Thyroid gland (tissue), 4 donors: Measurements from ENCODE around the gene ZCCHC18.

ENCODE experiments used
- POLR2A ChIP-seq, 2 donors: fragments of 450-650 bp; IDR thresholded peaks; one replicate each; pipeline ENCODE4 v1.6.1; 2017; ENCODE audit warnings: antibody characterized with exemption in 2 of 2, mild to moderate bottlenecking in 2 of 2, moderate library complexity in 1 of 2
- TF ChIP-seq, protein P1 (sequence below), 6 experiments: fragments of 200-600 bp in 3 of 6; fragments of 450-650 bp in 3 of 6; sonication (generic) in 3 of 6; IDR thresholded peaks; one replicate each; pipeline ENCODE4 v1.5.1; 2016 to 2019; ENCODE audit warnings: antibody characterized with exemption in 6 of 6, mild to moderate bottlenecking in 2 of 6, inconsistent platforms in 1 of 6, moderate library complexity in 1 of 6

DNA sequence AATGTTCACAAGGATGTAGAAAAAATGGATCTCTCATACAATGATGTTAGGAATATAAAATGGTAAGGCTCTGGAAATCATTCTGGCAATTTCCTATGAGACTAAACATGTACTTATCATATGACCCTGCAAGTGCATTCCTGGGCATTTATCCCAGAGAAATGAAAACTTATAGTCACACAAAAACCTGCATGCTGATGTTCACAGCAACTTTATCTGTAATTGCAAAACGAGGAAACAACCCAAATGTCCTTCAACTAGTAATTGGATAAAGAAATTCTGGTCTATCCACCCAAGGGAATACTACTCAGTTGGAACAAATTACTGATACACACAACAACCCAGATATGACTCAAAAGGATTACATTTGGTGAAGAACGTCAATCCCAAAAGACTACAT lies 14.5 kb downstream of the ZCCHC18 start:
- TF ChIP-seq POLR2A (IDR thresholded peaks at IDR 0.05): no peak
- TF ChIP-seq, protein P1, sequence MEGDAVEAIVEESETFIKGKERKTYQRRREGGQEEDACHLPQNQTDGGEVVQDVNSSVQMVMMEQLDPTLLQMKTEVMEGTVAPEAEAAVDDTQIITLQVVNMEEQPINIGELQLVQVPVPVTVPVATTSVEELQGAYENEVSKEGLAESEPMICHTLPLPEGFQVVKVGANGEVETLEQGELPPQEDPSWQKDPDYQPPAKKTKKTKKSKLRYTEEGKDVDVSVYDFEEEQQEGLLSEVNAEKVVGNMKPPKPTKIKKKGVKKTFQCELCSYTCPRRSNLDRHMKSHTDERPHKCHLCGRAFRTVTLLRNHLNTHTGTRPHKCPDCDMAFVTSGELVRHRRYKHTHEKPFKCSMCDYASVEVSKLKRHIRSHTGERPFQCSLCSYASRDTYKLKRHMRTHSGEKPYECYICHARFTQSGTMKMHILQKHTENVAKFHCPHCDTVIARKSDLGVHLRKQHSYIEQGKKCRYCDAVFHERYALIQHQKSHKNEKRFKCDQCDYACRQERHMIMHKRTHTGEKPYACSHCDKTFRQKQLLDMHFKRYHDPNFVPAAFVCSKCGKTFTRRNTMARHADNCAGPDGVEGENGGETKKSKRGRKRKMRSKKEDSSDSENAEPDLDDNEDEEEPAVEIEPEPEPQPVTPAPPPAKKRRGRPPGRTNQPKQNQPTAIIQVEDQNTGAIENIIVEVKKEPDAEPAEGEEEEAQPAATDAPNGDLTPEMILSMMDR (IDR thresholded peaks at IDR 0.05): no peak
